Uterus (tissue), 4 donors: ENCODE results near the gene CRISP3. TPM values are rescaled to one million over a fixed set of nuclear protein-coding genes. Genes with fewer than 3 reads are reported as not detected.

Source experiments
- DNase-seq, 2 donors: peaks; one replicate each; pipeline ENCODE4 v3.0.0-alpha.2; 2019 to 2020
- H3K27ac ChIP-seq, 2 donors: fragments of 200-600 bp; sonication (generic); 1 replicate in 1 of 2; 2 replicates in 1 of 2; pipeline ENCODE4 v1.5.1; 2016 to 2018
- H3K27me3 ChIP-seq, 2 donors: fragments of 200-600 bp; sonication (generic); one replicate each; pipeline ENCODE4 v1.5.1; 2018 to 2019; ENCODE audit warnings: control low read depth in 1 of 2
- H3K36me3 ChIP-seq, 2 donors: fragments of 200-600 bp; sonication (generic); one replicate each; pipeline ENCODE4 v1.5.1; 2019; ENCODE audit warnings: control low read depth in 1 of 2
- H3K4me1 ChIP-seq, 2 donors: fragments of 200-600 bp; sonication (generic); one replicate each; pipeline ENCODE4 v1.5.1; 2018 to 2019; ENCODE audit warnings: control low read depth in 1 of 2
- H3K4me3 ChIP-seq, 2 donors: fragments of 200-600 bp; sonication (generic); 1 replicate in 1 of 2; 2 replicates in 1 of 2; pipeline ENCODE4 v1.5.1; 2018 to 2019; ENCODE audit warnings: mild to moderate bottlenecking in 1 of 2
- H3K9me3 ChIP-seq, 2 donors: fragments of 200-600 bp; sonication (generic); one replicate each; pipeline ENCODE4 v1.5.1; 2019; ENCODE audit warnings: control low read depth in 1 of 2
- CTCF ChIP-seq, 4 experiments: fragments of 200-600 bp in 2 of 4; fragments of 450-650 bp in 2 of 4; sonication (generic) in 2 of 4; IDR thresholded peaks; one replicate each; pipeline ENCODE4 v1.5.1; 2016 to 2019; ENCODE audit warnings: antibody characterized with exemption in 4 of 4, mild to moderate bottlenecking in 2 of 4, moderate library complexity in 1 of 4
- POLR2A ChIP-seq, 2 donors: fragments of 450-650 bp; IDR thresholded peaks; one replicate each; pipeline ENCODE4 v1.6.1; 2016; ENCODE audit warnings: antibody characterized with exemption in 2 of 2, mild to moderate bottlenecking in 1 of 2, moderate library complexity in 1 of 2
- intact Hi-C: fragments of 100-400 bp; cut with DNase I; formaldehyde crosslinking; loops from one replicate; pipeline ENCODE4 v1.15.1; 2023; ENCODE audit warnings: low total_unique reads
- total RNA-seq, 4 donors: library from RNA; depleted of rRNA in 3 of 4; stranded (reverse); fragments of >200 nt in 3 of 4; gene quantifications; one replicate each; pipeline versions ENCODE4 v1.1.0 to v1.2.4, GENCODE V29; 2014 to 2023
- donor health status: DM: yes; HTN: yes; CAD: no.

Gene CRISP3
- total RNA-seq, 4 donors from 2014 or later: 0.35 to 1.7 TPM; not detected in 2

DNA sequence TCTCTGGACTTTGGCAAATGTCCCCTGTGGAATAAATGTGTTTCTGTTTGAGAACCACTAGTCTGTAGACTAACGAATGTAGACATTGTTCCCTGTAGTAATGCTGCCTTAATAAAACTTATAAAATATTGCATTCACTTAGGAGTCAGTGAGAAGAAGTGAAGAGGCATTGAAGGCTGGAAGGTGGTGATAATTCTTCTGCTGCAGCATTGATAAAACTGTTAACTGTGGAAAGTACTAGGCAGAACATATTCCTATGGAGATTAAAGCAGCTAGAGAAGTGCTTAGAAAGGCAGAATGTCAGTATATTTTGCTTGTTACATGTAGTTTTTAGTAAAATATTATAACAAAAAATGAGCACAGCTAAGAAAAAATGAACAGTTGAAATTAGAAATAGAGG, 38.1 kb upstream of the CRISP3 start:
- H3K27me3 ChIP-seq: no peaks in the 10 kb centered on the region
- H3K4me1 ChIP-seq: no peaks in the 10 kb centered on the region
- H3K36me3 ChIP-seq: no peaks in the 10 kb centered on the region
- intact Hi-C loops: no loop called here
- no peak overlapping the region for H3K27ac ChIP-seq
- no peak for DNase-seq
- TF ChIP-seq CTCF (IDR thresholded peaks at IDR 0.05) (no peak), POLR2A (IDR thresholded peaks at IDR 0.05) (no peak)
- no peak overlapping the region for H3K4me3 ChIP-seq
- H3K9me3 ChIP-seq: no peaks in the 10 kb centered on the region

DNA sequence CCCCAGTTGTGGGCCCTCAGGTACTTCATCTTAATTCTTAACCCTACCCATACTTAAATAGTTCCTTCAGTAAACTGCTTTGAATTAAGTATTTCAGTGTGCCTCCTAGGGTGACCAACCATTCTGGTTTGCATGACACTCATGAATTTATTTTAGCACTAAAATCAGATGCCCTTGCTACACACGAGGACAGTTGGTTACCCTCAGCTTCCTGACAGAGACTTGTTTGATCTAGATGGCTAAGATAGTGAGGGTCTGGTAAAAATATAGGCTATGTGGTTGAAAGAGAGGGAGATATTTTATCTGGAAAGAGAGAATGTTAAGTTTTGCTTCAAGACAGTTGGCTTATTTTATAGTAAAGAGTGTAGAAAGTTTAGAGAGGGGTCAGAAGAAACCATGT, 32.3 kb upstream of the CRISP3 start:
- Histone ChIP-seq H3K9me3 (no peaks in the 10 kb centered on the region), H3K27me3 (no peaks in the 10 kb centered on the region), H3K36me3 (no peaks in the 10 kb centered on the region), H3K4me3 (no peak overlapping the region), H3K27ac (no peak overlapping the region), H3K4me1 (no peaks in the 10 kb centered on the region)
- TF ChIP-seq CTCF (IDR thresholded peaks at IDR 0.05) (no peak), POLR2A (IDR thresholded peaks at IDR 0.05) (no peak)
- DNase-seq: no peak
- intact Hi-C loops: no loop called here

GRCh38 chr6:49775043-49775442, 30.9 kb upstream of the CRISP3 start:
- intact Hi-C loops: no loop called here
- no peaks in the 10 kb centered on the region for H3K9me3 ChIP-seq
- DNase-seq: no peak
- no peak overlapping the region for H3K27ac ChIP-seq
- TF ChIP-seq CTCF (IDR thresholded peaks at IDR 0.05): no peak
- no peak for TF ChIP-seq POLR2A (IDR thresholded peaks at IDR 0.05)
- H3K4me1 ChIP-seq: no peaks in the 10 kb centered on the region
- H3K27me3 ChIP-seq: no peaks in the 10 kb centered on the region
- H3K36me3 ChIP-seq: no peaks in the 10 kb centered on the region
- no peak overlapping the region for H3K4me3 ChIP-seq

GRCh38 chr6:49772285-49772684, 28.1 kb upstream of the CRISP3 start:
- no peak for DNase-seq
- H3K4me1 ChIP-seq: no peaks in the 10 kb centered on the region
- no peaks in the 10 kb centered on the region for H3K9me3 ChIP-seq
- no peaks in the 10 kb centered on the region for H3K36me3 ChIP-seq
- TF ChIP-seq CTCF (IDR thresholded peaks at IDR 0.05) (no peak), POLR2A (IDR thresholded peaks at IDR 0.05) (no peak)
- intact Hi-C loops: no loop called here
- H3K4me3 ChIP-seq: no peak overlapping the region
- no peaks in the 10 kb centered on the region for H3K27me3 ChIP-seq
- no peak overlapping the region for H3K27ac ChIP-seq

DNA sequence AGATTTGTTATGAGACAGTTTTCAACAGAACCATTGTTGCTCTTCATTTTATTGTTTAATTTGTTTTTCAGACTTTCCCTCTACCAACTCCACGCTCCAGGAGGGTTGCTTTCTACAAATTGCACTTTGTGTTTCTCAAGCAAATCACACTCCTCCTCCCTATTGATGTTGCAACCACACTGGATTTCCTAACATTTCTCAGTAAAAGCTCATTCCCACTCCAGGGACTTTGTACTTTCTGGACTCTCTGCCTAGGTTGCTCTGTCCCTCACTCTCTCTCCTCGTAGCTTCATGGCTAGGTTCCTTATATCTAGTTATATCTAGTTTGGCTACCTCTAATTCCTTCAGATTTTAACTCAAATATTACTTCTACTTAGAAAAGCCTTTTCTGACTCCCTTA, 22.6 kb upstream of the CRISP3 start:
- H3K27ac ChIP-seq: no peak overlapping the region
- DNase-seq: no peak
- no peak for TF ChIP-seq CTCF (IDR thresholded peaks at IDR 0.05)
- TF ChIP-seq POLR2A (IDR thresholded peaks at IDR 0.05): no peak
- no peaks in the 10 kb centered on the region for H3K4me1 ChIP-seq
- H3K27me3 ChIP-seq: no peaks in the 10 kb centered on the region
- no peak overlapping the region for H3K4me3 ChIP-seq
- no peaks in the 10 kb centered on the region for H3K9me3 ChIP-seq
- no peaks in the 10 kb centered on the region for H3K36me3 ChIP-seq
- intact Hi-C loops: no loop called here
